Mesenteric fat pad (tissue), 1 donor: ENCODE data around the gene C18orf32. TPM values are rescaled to one million over a fixed set of nuclear protein-coding genes. Genes with fewer than 3 reads are reported as not detected.

Source experiments
- total RNA-seq: library from RNA; stranded (reverse); fragmentation: NEBNext Ultra II Directional; extraction: Animal tissue kit (Norgen Biotek cat#: 25700); gene quantifications from one replicate; pipeline ENCODE4 v1.2.1, GENCODE V29; 2021
- donor health status: DM: yes; HTN: yes; CAD: no.

C18orf32 gene
- total RNA-seq, 1 donor from 2014 or later = 46.5 TPM

Other genes with a start within 250 kb of the C18orf32 start
- 60.8 TPM for gene DYM, start 26.6 kb downstream of the C18orf32 start, total RNA-seq
- 1,175 TPM for gene RPL17, start 5.2 kb upstream of the C18orf32 start, total RNA-seq
- gene LIPG, start 74.8 kb upstream of the C18orf32 start, total RNA-seq = 2.2 TPM